HuH-7 (cell line): ENCODE data around the gene WDR59.
"Not testable (repeated sequence)": the region's sequence is repeated elsewhere in the genome, so short reads cannot be mapped to it uniquely, and the experiment has no call there.

ENCODE experiments used
- DNase-seq: peaks from one replicate; pipeline ENCODE4 v3.0.0; 2011; ENCODE audit warnings: low spot score

The WDR59 gene

DNA sequence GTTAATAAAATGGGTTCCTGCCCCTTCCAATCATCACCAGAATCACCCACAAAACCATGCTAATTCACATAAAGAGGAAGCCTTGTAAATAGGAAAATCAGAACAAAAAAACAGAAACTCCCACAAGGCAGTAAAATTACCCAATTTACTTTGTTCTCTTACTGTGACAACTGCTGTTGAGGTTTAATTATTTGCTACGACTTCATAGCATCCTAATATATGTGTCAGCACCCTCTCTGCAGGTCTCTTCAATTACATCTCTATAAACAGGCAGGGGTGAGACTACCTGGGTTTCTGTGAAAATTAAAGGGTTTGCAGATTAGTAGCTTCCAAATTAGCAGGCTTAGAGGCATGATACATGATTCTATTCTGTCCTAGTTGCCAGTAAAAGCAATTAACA is 2.7 kb downstream of the WDR59 start:
- DNase-seq = no peak

DNA sequence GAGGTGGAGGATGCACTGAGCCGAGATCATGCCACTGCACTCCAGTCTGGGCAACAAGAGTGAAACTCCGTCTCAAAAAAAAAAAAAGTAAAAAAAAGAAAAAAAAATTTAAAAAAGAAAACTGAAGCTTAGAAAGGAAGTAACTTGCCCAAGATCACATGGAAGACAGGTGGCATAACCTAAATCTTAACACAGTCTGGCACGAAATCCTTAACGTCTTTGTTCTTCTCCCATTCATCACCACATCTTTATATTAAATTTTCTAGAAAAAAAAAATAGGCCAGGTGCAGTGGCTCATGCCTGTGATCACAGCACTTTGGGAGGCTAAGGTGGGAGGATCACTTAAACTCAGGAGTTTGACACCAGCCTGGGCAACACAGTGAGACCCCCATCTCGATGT is 9.3 kb downstream of the WDR59 start:
- no peak for DNase-seq

DNA sequence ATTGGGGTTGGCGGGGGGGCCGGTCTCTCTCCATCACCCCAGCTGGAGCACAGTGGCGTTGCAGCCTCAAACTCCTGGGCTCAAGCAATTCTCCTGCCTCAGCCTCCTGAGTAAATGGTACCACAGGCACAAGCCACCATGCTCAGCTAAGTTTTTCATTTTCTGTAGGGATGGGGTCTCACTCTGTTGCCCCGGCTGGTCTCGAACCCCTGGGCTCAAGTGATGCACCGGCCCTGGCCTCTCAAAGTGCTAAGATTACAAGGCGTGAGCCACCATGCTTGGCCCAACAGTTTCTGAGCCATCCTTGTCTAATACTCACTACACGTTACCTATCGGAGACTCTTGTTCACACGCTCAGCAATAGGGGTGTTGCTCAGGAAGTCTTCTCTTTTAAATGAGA is 11.6 kb downstream of the WDR59 start:
- DNase-seq = no peak

GRCh38 chr16:74954763-74955162 is 30.2 kb downstream of the WDR59 start:
- DNase-seq = no peak

- DNase-seq = no peak
These were observed 33.2 kb downstream of the WDR59 start for GRCh38 chr16:74951681-74952080.

GRCh38 chr16:74951206-74951605 is 33.7 kb downstream of the WDR59 start:
- DNase-seq = no peak

GRCh38 chr16:74950511-74950910 is 34.4 kb downstream of the WDR59 start:
- DNase-seq = no peak

DNA sequence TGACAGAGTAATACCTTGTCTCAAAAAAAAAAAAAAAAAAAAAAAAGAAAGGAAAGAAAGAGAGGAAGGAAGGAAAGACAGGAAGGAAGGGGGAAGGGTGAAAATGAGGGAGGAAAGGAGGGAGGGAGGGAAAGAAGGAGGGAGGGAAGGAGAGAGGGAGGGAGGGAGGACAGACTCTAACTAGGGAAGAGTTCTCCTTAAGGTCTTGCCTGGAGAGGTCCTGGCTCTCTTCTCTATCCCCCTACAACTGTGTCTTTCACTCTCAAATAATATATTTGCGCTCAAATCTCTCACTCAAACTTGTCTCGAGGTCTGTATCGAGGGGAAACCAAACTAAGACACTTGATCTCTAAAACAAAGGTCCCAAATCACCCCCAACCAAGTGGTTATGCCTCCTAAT is 35.6 kb downstream of the WDR59 start:
- no peak for DNase-seq

- no peak for DNase-seq
These were observed 40.5 kb downstream of the WDR59 start for GRCh38 chr16:74944466-74944865.

DNA sequence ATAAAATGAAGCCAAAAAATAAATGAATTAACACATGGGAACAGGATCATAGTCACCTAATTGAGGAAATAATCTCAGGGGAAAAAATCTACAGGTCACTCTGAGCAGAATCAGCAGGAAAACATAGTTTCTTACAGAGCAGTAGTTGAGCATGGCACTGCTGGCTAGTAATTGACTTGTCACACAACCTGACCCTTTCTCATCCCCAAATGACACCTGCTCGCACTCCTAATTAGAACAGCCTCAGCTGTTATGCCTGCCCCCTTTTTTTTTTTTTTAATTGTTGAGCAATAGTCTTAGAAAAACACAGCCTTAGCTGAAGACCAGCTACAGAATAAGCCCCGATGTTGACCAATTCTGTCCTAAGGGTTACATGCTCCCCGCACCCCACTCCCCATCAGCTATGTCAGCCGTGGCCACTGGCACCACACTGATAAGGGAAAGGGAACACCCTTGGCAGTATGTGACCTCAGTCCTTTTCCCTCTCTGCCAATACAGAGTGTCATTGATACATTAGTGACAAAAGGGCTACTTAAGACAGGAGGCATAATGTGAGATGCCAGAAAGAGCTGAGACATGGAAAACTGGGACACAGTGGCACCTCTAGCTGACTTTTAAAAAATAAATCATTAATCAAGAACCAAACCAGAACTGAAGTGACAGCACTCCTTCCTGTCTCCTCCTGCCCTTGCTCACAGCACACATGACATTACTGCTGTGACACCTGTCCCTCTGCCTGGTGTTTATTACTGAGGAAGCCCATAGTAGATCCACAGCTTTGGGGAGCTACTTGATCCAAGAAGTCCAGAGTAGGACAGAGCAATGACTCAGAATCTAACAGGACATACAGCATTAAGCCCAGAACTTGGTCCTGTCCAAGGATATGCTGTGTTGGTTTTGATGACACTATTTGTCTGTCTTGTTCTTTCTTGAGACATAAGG is 41.7 kb downstream of the WDR59 start:
- DNase-seq = no peak

DNA sequence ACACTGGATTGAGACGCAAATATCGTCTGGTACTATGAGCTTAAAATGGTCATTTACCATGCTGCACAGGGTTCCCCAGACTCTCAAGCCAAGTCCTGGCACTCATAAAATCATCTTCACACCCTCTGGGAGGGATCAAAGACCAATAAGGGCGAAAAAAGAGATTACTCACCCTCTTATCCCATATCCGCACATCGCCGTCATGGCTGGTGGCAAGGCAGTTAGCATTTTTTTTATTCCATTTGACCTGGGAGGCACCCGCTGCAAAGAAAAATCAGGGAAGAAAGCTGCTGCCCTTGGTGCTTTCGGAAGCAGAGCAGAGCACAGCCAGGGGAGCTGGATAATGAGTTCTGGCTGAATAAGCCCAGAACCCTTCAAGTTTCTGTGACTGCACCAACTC is 42.4 kb downstream of the WDR59 start:
- DNase-seq = no peak

DNA sequence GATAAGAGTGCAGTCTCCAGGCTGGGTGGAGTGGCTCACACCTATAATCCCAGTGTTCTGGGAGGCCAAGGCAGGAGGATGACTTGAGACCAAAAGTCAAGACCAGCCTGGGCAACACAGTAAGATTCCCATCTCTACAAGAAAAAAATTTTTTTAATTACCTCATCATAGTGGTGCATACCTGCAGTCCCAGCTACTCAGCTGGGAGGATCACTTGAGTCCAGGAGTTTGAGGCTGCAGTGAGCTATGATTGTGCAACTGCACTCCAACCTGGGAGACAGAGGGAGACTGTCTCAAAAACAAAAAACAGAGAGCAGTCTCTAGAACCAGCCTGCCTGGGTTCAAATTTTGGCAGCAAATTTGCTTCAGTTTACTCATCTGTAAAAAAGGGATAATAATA is 45.2 kb downstream of the WDR59 start:
- no peak for DNase-seq

GRCh38 chr16:74936902-74937560 is 47.9 kb downstream of the WDR59 start:
- DNase-seq = no peak

GRCh38 chr16:74931445-74931844 is 53.5 kb downstream of the WDR59 start:
- no peak for DNase-seq

DNA sequence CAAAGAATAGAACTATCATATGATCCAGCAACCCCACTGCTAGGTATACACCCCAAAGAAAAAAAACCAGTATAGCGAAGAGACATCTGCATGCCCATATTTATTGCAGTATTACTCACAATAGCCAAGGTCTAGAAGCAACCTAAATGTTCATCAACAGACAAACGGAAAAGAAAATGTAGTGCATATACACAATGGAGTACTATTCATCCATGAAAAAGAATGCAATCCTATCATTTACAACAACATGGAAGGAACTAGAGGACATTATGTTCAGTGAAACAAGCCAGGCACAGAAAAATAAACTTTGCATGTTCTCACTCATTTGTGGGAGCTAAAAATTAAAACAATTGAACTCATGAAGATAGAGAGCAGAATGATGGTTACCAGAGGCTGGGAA is 55.3 kb downstream of the WDR59 start:
- no peak for DNase-seq

DNA sequence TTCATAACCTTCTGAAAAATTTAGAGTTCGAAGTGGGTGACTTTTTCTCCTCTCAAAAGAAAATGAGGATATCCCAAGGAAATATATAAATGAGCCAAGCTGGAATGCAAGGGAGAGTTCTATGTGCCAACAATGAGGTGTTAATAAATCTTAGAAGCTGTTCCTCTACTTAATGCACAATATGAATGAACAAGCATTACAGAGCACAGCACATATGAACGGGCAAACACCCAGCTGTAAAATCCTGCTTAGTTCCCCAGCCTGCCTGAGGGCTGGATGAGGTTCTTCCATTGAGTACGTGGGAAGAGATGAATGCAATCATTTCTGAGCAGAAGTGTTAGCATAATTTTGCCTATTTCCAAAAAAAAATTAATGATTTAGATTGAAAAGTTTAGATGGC is 58.1 kb downstream of the WDR59 start:
- DNase-seq = no peak

- DNase-seq = no peak
These were observed 61.0 kb downstream of the WDR59 start for GRCh38 chr16:74923766-74924460.

GRCh38 chr16:74922150-74923138 is 62.5 kb downstream of the WDR59 start:
- no peak for DNase-seq

DNA sequence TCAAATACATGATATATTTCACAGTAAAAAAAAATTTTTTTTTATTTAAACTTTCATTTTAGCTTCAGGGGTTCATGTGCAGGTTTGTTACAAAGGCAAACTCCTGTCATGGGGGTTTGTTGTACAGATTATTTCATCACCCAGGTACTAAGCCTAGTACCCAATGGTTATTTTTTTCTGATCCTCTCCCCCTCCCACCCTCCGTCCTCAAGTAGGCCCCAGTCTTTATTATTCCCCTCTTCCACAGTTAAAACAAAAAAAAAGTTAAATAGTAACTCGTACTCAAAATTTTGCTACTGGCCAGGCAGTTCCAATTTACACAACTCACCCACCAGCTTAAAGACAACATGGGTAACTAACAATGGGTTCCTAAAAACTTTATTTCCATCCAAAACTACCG is 63.9 kb downstream of the WDR59 start:
- DNase-seq = no peak

DNA sequence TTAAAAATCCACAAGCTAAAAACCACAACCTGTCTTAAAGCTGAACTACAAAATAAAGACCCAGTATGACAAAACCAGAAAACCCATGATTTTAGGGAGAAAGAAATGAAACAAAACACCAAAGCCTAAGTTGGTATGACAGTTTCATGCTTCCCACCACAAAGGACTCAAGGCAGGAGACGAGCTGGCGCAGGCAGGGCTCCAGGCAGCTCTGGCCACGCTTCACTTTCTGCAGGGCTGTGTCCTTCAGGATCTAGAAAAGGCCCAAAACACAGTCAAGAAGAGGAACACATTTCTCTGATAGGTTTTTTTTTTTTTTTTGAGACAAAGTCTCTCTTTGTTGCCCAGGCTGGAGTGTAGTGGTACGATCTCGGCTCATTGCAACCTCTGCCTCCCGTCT is 75.3 kb downstream of the WDR59 start:
- DNase-seq = no peak

GRCh38 chr16:74908759-74909158 is 76.2 kb downstream of the WDR59 start:
- not testable (repeated sequence) for DNase-seq
